GM18951 (cell line): ENCODE results near the gene BPIFA3.

Source experiments
- POLR2A ChIP-seq: IDR thresholded peaks from 4 replicates; pipeline ENCODE4 v1.6.1; 2011; ENCODE audit warnings: mild to moderate bottlenecking; ENCODE audit not compliant: insufficient read length, insufficient read depth; ENCODE audit errors: extremely low read depth
- in situ Hi-C: fragments of 300-500 bp; cut with MboI; formaldehyde crosslinking; loops from one replicate; pipeline ENCODE4 v1.12.0; 2022; ENCODE audit warnings: low sequenced_read_pairs, mixed read lengths, inconsistent platforms; ENCODE audit not compliant: unreplicated experiment

The BPIFA3 gene

GRCh38 chr20:33234050-33234449 lies 16.9 kb downstream of the BPIFA3 start:
- in situ Hi-C loops, result no loop called here
- no peak for TF ChIP-seq POLR2A

- no peak for TF ChIP-seq POLR2A
- in situ Hi-C loops, result no loop called here
Measured at GRCh38 chr20:33235696-33236095, 18.5 kb downstream of the BPIFA3 start, which contains the start of gene BPIFA1. Gene BPIFA1 (plus strand): TSS chr20:33235996. CDS start chr20:33237712, 1,716 bp downstream.

GRCh38 chr20:33236351-33236750 lies 19.2 kb downstream of the BPIFA3 start:
- no peak for TF ChIP-seq POLR2A
- in situ Hi-C loops, result no loop called here

- in situ Hi-C loops, result no loop called here
- TF ChIP-seq POLR2A, result no peak
Measured at GRCh38 chr20:33237989-33238388, 20.8 kb downstream of the BPIFA3 start.

GRCh38 chr20:33239418-33239817 lies 22.3 kb downstream of the BPIFA3 start:
- in situ Hi-C loops, result no loop called here
- TF ChIP-seq POLR2A, result no peak

- in situ Hi-C loops, result no loop called here
- TF ChIP-seq POLR2A, result no peak
Measured at GRCh38 chr20:33239979-33240736, 23.0 kb downstream of the BPIFA3 start.

GRCh38 chr20:33240923-33241322 lies 23.8 kb downstream of the BPIFA3 start:
- in situ Hi-C loops, result no loop called here
- TF ChIP-seq POLR2A, result no peak

GRCh38 chr20:33242319-33243100 lies 25.4 kb downstream of the BPIFA3 start:
- in situ Hi-C loops, result no loop called here
- TF ChIP-seq POLR2A, result no peak

- no peak for TF ChIP-seq POLR2A
- in situ Hi-C loops, result no loop called here
Measured at GRCh38 chr20:33246077-33246476, 28.9 kb downstream of the BPIFA3 start.

GRCh38 chr20:33249456-33249855 lies 32.3 kb downstream of the BPIFA3 start:
- TF ChIP-seq POLR2A, result no peak
- in situ Hi-C loops, result no loop called here

GRCh38 chr20:33250666-33251065 lies 33.5 kb downstream of the BPIFA3 start:
- in situ Hi-C loops, result no loop called here
- TF ChIP-seq POLR2A, result no peak

- in situ Hi-C loops, result no loop called here
- TF ChIP-seq POLR2A, result no peak
Measured at GRCh38 chr20:33251496-33251895, 34.3 kb downstream of the BPIFA3 start.

- TF ChIP-seq POLR2A, result no peak
- in situ Hi-C loops, result no loop called here
Measured at GRCh38 chr20:33252460-33252859, 35.3 kb downstream of the BPIFA3 start.

- TF ChIP-seq POLR2A, result no peak
- in situ Hi-C loops, result no loop called here
Measured at GRCh38 chr20:33255005-33255404, 37.9 kb downstream of the BPIFA3 start.

GRCh38 chr20:33257237-33257636 lies 40.1 kb downstream of the BPIFA3 start:
- in situ Hi-C loops, result no loop called here
- no peak for TF ChIP-seq POLR2A
